ENCODE data around the gene PTMA.

PTMA gene

DNA sequence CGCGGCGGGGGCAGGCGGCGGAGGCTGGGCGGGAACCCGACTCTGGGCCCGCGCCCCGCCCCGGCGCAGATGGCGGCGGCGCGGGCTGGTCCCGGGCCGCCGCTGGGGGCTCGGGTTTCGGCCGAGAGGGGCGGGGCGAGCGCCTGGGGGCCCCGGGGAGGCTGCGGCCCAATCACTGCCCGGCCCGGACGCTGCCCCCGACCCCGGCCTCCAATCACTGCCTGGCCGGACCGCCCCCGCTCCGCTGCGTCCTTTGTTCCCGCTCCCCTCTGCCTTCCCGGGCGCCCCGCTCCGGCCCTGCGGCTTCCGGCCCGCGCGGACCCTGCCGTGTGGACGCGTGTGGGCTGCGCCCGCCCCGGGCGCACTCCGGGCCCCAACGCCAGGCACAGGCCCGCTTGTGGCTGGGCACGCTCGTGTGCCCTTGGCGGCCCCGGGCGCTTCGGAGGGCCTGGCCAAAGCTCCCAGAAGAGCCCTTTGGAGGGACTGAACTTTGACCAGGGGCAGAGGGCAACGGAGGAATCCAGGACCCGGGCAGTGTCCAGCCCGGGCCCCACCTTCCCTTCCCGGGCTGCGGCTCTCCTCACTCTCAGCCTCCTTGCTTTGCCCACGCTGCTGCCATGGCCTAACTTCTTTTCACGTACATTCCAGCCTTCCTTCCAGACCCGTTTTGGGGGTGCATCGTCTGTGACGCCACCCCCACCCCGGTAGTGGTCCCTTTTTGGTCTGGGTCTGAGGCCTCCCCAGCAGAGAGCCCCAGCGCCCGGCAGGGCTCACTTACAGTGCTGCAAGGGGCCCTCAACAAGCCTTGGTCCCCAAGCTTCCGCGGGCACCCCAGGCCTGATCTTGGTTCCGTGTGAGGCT is 27.1 kb upstream of the PTMA start:
- H3K27me3 ChIP-seq (ENCODE audit: insufficient read depth, poor library complexity, severe bottlenecking): no peaks in the 10 kb centered on the region
- no peaks in the 10 kb centered on the region for H3K36me3 ChIP-seq (ENCODE audit: low read depth)
- no peak for TF ChIP-seq CTCF (IDR thresholded peaks at IDR 0.05; ENCODE audit: poor library complexity, severe bottlenecking)
- peak; percentile 72 for ATAC-seq (ENCODE audit: low read depth)
- H3K4me1 ChIP-seq (ENCODE audit: insufficient read depth, poor library complexity, severe bottlenecking): peaks cover 6% of the 10 kb centered on the region
- peak overlapping the region; percentile 43 for H3K4me3 ChIP-seq (ENCODE audit: severe bottlenecking)
- peak overlapping the region; percentile 93 for H3K27ac ChIP-seq (ENCODE audit: poor library complexity, severe bottlenecking)
- no peaks in the 10 kb centered on the region for H3K9me3 ChIP-seq (ENCODE audit: severe bottlenecking)
- DNase-seq (ENCODE audit: low spot score): no peak

DNA sequence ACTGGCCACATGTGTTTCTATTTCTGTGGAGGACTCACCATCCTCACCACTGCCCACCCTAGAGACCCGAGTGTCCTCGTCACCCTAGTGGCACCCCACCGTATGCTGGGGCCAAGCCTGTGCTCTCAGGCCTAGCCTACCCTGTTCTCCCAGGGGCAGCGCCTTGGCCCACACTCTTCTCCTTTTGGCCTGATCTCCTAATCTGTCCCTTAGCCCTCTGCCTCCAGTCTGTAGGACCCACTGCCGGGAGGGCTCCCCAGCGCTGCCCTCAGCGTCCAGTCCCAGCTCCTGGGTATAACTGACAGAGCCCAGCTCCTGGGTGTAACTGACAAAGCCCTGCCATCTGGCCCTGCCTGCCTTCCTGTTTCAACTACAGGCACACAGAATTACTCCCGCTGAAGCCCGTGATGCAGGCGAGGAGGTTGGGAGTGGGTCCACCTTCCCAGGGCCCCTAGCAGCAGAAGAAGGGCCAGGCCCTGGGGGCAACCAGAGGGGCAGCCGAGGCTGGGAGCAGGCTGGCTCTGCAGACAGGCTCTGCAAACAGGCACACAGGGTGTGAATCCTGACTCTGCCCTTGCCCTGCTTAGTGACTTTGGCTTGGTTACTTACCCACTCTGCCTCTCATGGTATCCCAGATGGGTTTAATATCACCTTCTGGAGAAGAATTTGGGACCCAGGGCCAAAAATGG is 25.6 kb upstream of the PTMA start:
- Histone ChIP-seq H3K36me3 (ENCODE audit: low read depth) (no peaks in the 10 kb centered on the region), H3K4me3 (ENCODE audit: severe bottlenecking) (no peak overlapping the region), H3K27me3 (ENCODE audit: insufficient read depth, poor library complexity, severe bottlenecking) (no peaks in the 10 kb centered on the region), H3K4me1 (ENCODE audit: insufficient read depth, poor library complexity, severe bottlenecking) (peaks cover 6% of the 10 kb centered on the region), H3K27ac (ENCODE audit: poor library complexity, severe bottlenecking) (no peak overlapping the region), H3K9me3 (ENCODE audit: severe bottlenecking) (no peaks in the 10 kb centered on the region)
- no peak for TF ChIP-seq CTCF (IDR thresholded peaks at IDR 0.05; ENCODE audit: poor library complexity, severe bottlenecking)
- ATAC-seq (ENCODE audit: low read depth) (no peak), DNase-seq (ENCODE audit: low spot score) (no peak)

DNA sequence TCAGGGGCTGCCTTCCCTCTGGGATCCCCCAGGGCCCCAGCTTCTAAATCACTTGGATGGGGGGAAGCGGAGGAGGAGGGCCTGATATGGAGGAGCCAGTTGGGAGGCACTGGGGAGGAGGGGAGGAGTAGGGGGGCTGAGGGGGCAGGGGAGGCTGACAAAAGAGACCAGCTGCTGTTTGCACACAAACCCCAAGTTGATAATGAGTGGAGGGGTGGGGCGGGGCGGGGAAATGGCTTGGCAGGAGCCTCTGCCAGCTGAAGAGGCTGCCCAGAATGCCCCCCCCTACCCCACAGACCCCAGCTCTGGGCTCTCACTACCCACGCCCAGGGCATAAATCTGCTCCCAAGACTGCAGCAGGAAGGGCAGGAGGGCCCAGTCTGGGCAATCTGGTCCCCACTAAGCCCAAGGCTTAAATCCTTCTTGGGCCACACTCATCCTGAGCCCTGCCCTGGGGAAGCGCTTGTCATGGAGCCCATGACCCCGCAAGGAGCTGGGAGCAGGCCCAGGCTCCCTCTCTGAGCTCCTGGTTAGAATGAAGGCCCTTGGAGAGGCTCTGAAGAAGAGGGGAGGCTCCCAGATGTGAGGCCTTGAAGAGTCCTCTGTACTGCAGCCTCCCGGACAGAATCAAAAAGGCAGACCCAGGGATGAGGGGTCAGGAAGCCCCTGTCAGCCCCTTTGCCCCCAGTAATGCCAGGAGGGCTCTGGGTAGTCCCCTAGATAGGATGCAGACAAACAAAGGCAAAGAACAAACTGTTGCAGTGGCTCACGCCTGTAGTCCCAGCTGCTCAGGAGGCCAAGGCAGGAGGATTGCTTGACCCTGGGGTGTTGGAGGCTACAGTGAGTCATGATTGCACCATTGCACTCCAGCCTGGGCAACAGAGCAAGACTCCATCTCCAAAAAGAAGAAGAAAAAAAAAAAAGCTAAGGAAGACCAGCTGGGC is 24.8 kb upstream of the PTMA start:
- DNase-seq (ENCODE audit: low spot score): no peak
- no peak for ATAC-seq (ENCODE audit: low read depth)
- H3K27me3 ChIP-seq (ENCODE audit: insufficient read depth, poor library complexity, severe bottlenecking): no peaks in the 10 kb centered on the region
- no peaks in the 10 kb centered on the region for H3K36me3 ChIP-seq (ENCODE audit: low read depth)
- no peak overlapping the region for H3K4me3 ChIP-seq (ENCODE audit: severe bottlenecking)
- no peak overlapping the region for H3K27ac ChIP-seq (ENCODE audit: poor library complexity, severe bottlenecking)
- H3K9me3 ChIP-seq (ENCODE audit: severe bottlenecking): no peaks in the 10 kb centered on the region
- no peak for TF ChIP-seq CTCF (IDR thresholded peaks at IDR 0.05; ENCODE audit: poor library complexity, severe bottlenecking)
- peaks cover 6% of the 10 kb centered on the region for H3K4me1 ChIP-seq (ENCODE audit: insufficient read depth, poor library complexity, severe bottlenecking)

DNA sequence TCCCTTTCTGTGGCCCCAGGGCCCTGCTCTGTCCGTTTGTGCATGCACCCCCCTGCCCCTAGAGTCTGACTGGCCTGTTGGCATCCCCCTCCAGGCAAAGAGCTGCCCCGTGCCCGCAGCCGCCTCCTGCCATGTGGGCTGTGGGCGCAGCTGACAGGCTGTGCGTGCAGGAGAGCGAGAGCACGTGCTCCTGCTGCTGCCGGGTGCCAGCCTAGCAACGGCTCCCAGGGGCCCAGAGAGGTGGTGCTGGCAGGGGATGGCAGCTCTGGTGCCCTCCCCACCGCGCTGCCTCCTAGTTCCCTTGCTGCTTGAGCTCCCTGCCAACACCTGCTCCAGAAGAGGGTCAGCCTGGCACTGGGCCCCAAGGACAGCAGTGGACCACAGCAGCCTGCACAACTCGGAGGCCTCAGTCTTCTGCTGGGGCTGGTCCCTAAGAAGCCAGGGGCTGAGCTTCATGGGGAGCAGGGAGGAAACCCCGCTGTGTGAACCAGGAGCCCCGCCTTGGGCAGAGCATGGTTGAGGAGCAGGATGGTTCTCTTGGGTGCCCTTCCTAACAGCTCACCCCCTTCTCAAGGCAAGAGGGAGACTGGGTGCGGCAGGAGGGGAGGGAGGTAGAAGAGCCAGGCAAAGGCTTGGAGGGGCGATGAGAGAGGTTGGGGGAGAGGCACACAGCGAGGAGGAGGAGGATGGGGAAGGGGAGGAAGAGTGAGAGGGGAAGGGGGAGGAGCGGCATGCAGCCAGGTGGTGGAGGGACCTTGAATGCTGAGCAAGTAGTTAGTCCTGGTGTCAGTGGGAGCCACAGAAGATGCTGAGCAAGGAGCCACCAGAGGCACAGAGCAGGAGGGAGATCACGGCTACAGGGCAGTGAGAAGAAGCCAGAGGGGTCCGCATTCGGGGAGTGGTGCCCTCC is 23.8 kb upstream of the PTMA start:
- Histone ChIP-seq H3K9me3 (ENCODE audit: severe bottlenecking) (no peaks in the 10 kb centered on the region), H3K36me3 (ENCODE audit: low read depth) (no peaks in the 10 kb centered on the region), H3K27ac (ENCODE audit: poor library complexity, severe bottlenecking) (no peak overlapping the region), H3K4me1 (ENCODE audit: insufficient read depth, poor library complexity, severe bottlenecking) (peaks cover 6% of the 10 kb centered on the region), H3K4me3 (ENCODE audit: severe bottlenecking) (no peak overlapping the region), H3K27me3 (ENCODE audit: insufficient read depth, poor library complexity, severe bottlenecking) (no peaks in the 10 kb centered on the region)
- ATAC-seq (ENCODE audit: low read depth) (no peak), DNase-seq (ENCODE audit: low spot score) (no peak)
- no peak for TF ChIP-seq CTCF (IDR thresholded peaks at IDR 0.05; ENCODE audit: poor library complexity, severe bottlenecking)
